ENCODE data around the gene LHPP. TPM values are rescaled to one million over a fixed set of nuclear protein-coding genes. Genes with fewer than 3 reads are reported as not detected.

The LHPP gene
- total and polyA plus RNA-seq, 2 experiments from 2014 or later = 27.4 to 40.2 TPM

DNA sequence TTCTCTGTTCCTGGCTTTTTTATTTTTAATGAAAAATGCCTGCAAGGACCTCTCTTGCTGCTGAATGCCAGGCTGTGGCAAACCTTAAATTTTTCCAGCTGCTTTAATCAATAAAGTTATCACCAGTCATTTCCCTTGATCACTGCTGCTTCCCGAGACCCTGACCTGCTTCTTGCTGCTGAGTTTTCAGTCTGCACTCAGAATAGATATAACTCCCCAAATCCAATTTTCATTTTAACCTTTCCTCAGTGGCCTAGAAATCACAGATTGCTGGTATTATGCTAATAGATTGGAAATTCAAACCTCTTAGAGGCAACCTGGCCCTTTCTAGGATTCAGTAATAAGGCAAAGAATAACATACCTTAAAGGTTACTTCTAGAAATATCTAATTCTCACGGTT lies 43.7 kb downstream of the LHPP start:
- no peak overlapping the region for H3K4me3 Mint-ChIP-seq
- H3K9me2 ChIP-seq (ENCODE audit: insufficient read depth) = no peaks in the 10 kb centered on the region
- H3K36me3 Mint-ChIP-seq (ENCODE audit: low read depth) = peaks cover 21% of the 10 kb centered on the region
- no peak overlapping the region for H3K27ac Mint-ChIP-seq
- 0 out of 2 replicates have a peak overlapping the region, but pooled peaks have one; percentile 78 for H3K27ac ChIP-seq (ENCODE audit: low read depth)
- 0 out of 3 replicates have a peak, but pooled peaks cover 3% of the 10 kb centered on the region for H3K4me1 Mint-ChIP-seq
- no peak for ATAC-seq
- H3K27me3 ChIP-seq (ENCODE audit: insufficient read depth) = no peaks in the 10 kb centered on the region
- H3K27me3 Mint-ChIP-seq (ENCODE audit: insufficient read depth, low read depth, poor library complexity) = peaks cover 6% of the 10 kb centered on the region
- no peak for DNase-seq (ENCODE audit: low spot score)
- H3K9me3 Mint-ChIP-seq = peaks cover 16% of the 10 kb centered on the region
- no peak overlapping the region for H3K4me3 ChIP-seq
- no peak overlapping the region for H3K4me2 ChIP-seq
- H4K20me1 ChIP-seq (replicated peaks; ENCODE audit: insufficient read depth) = no peaks in the 10 kb centered on the region; the same call in 1 of the 2 replicates
- TF ChIP-seq NANOG (IDR thresholded peaks at IDR 0.05; ENCODE audit: borderline replicate concordance) = no peak
- TF ChIP-seq CREB1 (CRISPR knock-in tag; IDR thresholded peaks at IDR 0.05; ENCODE audit: low read depth) = no peak
- TF ChIP-seq, protein P1, sequence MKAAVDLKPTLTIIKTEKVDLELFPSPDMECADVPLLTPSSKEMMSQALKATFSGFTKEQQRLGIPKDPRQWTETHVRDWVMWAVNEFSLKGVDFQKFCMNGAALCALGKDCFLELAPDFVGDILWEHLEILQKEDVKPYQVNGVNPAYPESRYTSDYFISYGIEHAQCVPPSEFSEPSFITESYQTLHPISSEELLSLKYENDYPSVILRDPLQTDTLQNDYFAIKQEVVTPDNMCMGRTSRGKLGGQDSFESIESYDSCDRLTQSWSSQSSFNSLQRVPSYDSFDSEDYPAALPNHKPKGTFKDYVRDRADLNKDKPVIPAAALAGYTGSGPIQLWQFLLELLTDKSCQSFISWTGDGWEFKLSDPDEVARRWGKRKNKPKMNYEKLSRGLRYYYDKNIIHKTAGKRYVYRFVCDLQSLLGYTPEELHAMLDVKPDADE (IDR thresholded peaks at IDR 0.05) = no peak
- no peak for TF ChIP-seq JUNB (IDR thresholded peaks at IDR 0.05; ENCODE audit: unreplicated experiment)
- TF ChIP-seq EZH2phosphoT487 (IDR thresholded peaks at IDR 0.05; ENCODE audit: unreplicated experiment) = no peak
- no peak for TF ChIP-seq POLR2AphosphoS5 (IDR thresholded peaks at IDR 0.05; ENCODE audit: low read depth)
- no peak for TF ChIP-seq ZNF462 (CRISPR knock-in tag; IDR thresholded peaks at IDR 0.05)
- no peak for TF ChIP-seq ZNF331 (CRISPR knock-in tag; IDR thresholded peaks at IDR 0.05; ENCODE audit: low read depth)
- TF ChIP-seq ZNF114 (CRISPR knock-in tag; IDR thresholded peaks at IDR 0.05) = no peak
- TF ChIP-seq, protein P2, sequence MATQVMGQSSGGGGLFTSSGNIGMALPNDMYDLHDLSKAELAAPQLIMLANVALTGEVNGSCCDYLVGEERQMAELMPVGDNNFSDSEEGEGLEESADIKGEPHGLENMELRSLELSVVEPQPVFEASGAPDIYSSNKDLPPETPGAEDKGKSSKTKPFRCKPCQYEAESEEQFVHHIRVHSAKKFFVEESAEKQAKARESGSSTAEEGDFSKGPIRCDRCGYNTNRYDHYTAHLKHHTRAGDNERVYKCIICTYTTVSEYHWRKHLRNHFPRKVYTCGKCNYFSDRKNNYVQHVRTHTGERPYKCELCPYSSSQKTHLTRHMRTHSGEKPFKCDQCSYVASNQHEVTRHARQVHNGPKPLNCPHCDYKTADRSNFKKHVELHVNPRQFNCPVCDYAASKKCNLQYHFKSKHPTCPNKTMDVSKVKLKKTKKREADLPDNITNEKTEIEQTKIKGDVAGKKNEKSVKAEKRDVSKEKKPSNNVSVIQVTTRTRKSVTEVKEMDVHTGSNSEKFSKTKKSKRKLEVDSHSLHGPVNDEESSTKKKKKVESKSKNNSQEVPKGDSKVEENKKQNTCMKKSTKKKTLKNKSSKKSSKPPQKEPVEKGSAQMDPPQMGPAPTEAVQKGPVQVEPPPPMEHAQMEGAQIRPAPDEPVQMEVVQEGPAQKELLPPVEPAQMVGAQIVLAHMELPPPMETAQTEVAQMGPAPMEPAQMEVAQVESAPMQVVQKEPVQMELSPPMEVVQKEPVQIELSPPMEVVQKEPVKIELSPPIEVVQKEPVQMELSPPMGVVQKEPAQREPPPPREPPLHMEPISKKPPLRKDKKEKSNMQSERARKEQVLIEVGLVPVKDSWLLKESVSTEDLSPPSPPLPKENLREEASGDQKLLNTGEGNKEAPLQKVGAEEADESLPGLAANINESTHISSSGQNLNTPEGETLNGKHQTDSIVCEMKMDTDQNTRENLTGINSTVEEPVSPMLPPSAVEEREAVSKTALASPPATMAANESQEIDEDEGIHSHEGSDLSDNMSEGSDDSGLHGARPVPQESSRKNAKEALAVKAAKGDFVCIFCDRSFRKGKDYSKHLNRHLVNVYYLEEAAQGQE (IDR thresholded peaks at IDR 0.05; ENCODE audit: unreplicated experiment) = no peak
- no peak for TF ChIP-seq CTCF (conservative IDR thresholded peaks at IDR 0.05; ENCODE audit: low read depth in 2 of 2)
- TF ChIP-seq STAT1 (IDR thresholded peaks at IDR 0.05; ENCODE audit: unreplicated experiment) = no peak
- H2AFZ ChIP-seq = no peak overlapping the region
- peaks cover 7% of the 10 kb centered on the region for H3K4me1 ChIP-seq (ENCODE audit: insufficient read depth)
- H3K79me2 ChIP-seq (replicated peaks; ENCODE audit: insufficient read depth) = no peaks in the 10 kb centered on the region
- 0 out of 2 replicates have a peak, but pooled peaks cover 6% of the 10 kb centered on the region for H3F3A ChIP-seq (replicated peaks; ENCODE audit: low read depth)
- H3K36me3 ChIP-seq (ENCODE audit: insufficient read depth) = peaks cover 9% of the 10 kb centered on the region

Data from GM23338 (cell line).